GM12878 (cell line): ENCODE measurements around the gene AOPEP. TPM values are rescaled to one million over a fixed set of nuclear protein-coding genes. Genes with fewer than 3 reads are reported as not detected.

Experiments used
- ATAC-seq: fragments of 200-7000 bp; cut with Tn5 transposase; 3 replicates; pipeline ENCODE4 v1.9.1; 2020; ENCODE audit warnings: mild to moderate bottlenecking, moderate library complexity
- BruUV-seq: library from RNA; stranded (reverse); fragments of 400-500 nt; replicated peaks from 2 replicates; lab custom pipeline; 2021; lab: Mats Ljungman, UMichigan
- CTCF ChIA-PET: fragments of 300-600 bp; sonication (Branson Sonifier 250); formaldehyde crosslinking; extraction: SDS; loops from one replicate; lab custom pipeline; 2021; ENCODE audit warnings: inconsistent platforms; lab: Yijun Ruan, JAX
- POLR2A ChIA-PET: fragments of 350-600 bp; formaldehyde crosslinking; extraction: SDS; loops from one replicate; lab custom pipeline; 2021; ENCODE audit warnings: inconsistent platforms; lab: Charles Lee
- RAD21 ChIA-PET: fragments of 300-600 bp; sonication (Branson Sonifier 250); formaldehyde crosslinking; loops from one replicate; lab custom pipeline; 2023; ENCODE audit warnings: antibody characterized with exemption; ENCODE audit not compliant: unreplicated experiment; lab: Charles Lee
- SMC1A ChIA-PET: fragments of 300-600 bp; sonication (Branson Sonifier 250); formaldehyde crosslinking; loops from one replicate; lab custom pipeline; 2023; ENCODE audit not compliant: unreplicated experiment, uncharacterized antibody; lab: Charles Lee
- DNase-seq: peaks from one replicate; pipeline ENCODE4 v3.0.0-alpha.2; 2011; ENCODE audit warnings: low read depth, low spot score
- FAIRE-seq: peaks from 3 replicates; lab custom pipeline; 2011; peaks lifted over from hg19 to GRCh38; lab: Jason Lieb, UNC
- H2AFZ ChIP-seq: 2 replicates; pipeline ENCODE4 v1.6.0; 2011; ENCODE audit warnings: low read depth, low read length, control low read depth; ENCODE audit not compliant: control insufficient read depth
- H3K27ac ChIP-seq: 2 replicates; pipeline ENCODE4 v1.5.1; 2011; ENCODE audit warnings: control low read depth; ENCODE audit not compliant: control insufficient read depth, insufficient read depth
- H3K27me3 ChIP-seq, 2 experiments: replicated peaks in 1 of 2; 2 replicates each; pipeline versions ENCODE4 v1.6.0 to v1.6.1; 2011; ENCODE audit warnings: low read length in 1 of 2; ENCODE audit not compliant: control insufficient read depth in 2 of 2, insufficient read depth in 2 of 2
- H3K36me3 ChIP-seq, 2 experiments: 2 replicates each; pipeline ENCODE4 v1.5.1; 2011; ENCODE audit warnings: low read length in 1 of 2; ENCODE audit not compliant: control insufficient read depth in 2 of 2, insufficient read depth in 2 of 2
- H3K4me1 ChIP-seq: 2 replicates; pipeline ENCODE4 v1.6.1; 2011; ENCODE audit warnings: mild to moderate bottlenecking, low read length, moderate library complexity, mixed read lengths; ENCODE audit not compliant: control insufficient read depth, insufficient read depth
- H3K4me2 ChIP-seq: 2 replicates; pipeline ENCODE4 v1.6.0; 2011; ENCODE audit warnings: control low read depth; ENCODE audit not compliant: control insufficient read depth, insufficient read depth
- H3K4me3 ChIP-seq: fragments of 200-600 bp; sonication (generic); 2 replicates; pipeline ENCODE4 v1.5.1; 2016
- H3K79me2 ChIP-seq: 2 replicates; pipeline ENCODE4 v1.6.0; 2011; ENCODE audit warnings: low read length; ENCODE audit not compliant: control insufficient read depth, insufficient read depth
- H3K9ac ChIP-seq: 2 replicates; pipeline ENCODE4 v1.8.0; 2011; ENCODE audit warnings: low read length, control low read depth, mixed read lengths; ENCODE audit not compliant: control insufficient read depth, insufficient read depth
- H3K9me3 ChIP-seq: replicated peaks from 3 replicates; pipeline ENCODE4 v1.5.1; 2011; ENCODE audit warnings: mild to moderate bottlenecking, low read length; ENCODE audit not compliant: control insufficient read depth, insufficient read depth
- H4K20me1 ChIP-seq: 2 replicates; pipeline ENCODE4 v1.6.0; 2011; ENCODE audit not compliant: control insufficient read depth, insufficient read depth
- BACH1 ChIP-seq: fragments of 450-650 bp; IDR thresholded peaks from 2 replicates; pipeline ENCODE4 v1.6.1; 2017; ENCODE audit warnings: mild to moderate bottlenecking, borderline replicate concordance
- BMI1 ChIP-seq: fragments of 450-650 bp; IDR thresholded peaks from 2 replicates; pipeline ENCODE4 v1.6.1; 2016; ENCODE audit warnings: mild to moderate bottlenecking, moderate library complexity, borderline replicate concordance
- CBX3 ChIP-seq: fragments of 200-600 bp; sonication (generic); IDR thresholded peaks from 2 replicates; pipeline ENCODE4 v1.6.1; 2016; ENCODE audit warnings: low read depth, borderline replicate concordance
- JUND ChIP-seq: IDR thresholded peaks from 2 replicates; pipeline ENCODE4 v1.6.1; 2012; ENCODE audit warnings: low read depth, mild to moderate bottlenecking, low read length, improper control_type of control experiment, moderate library complexity
- POLR2AphosphoS2 ChIP-seq: IDR thresholded peaks from 2 replicates; pipeline ENCODE4 v1.6.1; 2011; ENCODE audit warnings: low read depth, mild to moderate bottlenecking, low read length, improper control_type of control experiment, moderate library complexity
- POU2F2 ChIP-seq: IDR thresholded peaks from 3 replicates; pipeline ENCODE4 v1.6.1; 2011; ENCODE audit warnings: low read depth, mild to moderate bottlenecking, low read length, borderline replicate concordance
- SMC3 ChIP-seq: IDR thresholded peaks from 2 replicates; pipeline ENCODE4 v1.6.1; 2011; ENCODE audit warnings: low read length, improper control_type of control experiment, borderline replicate concordance
- SREBF1 ChIP-seq: IDR thresholded peaks from 2 replicates; pipeline ENCODE4 v1.6.1; 2012; ENCODE audit warnings: mild to moderate bottlenecking, low read length
- TBL1XR1 ChIP-seq: IDR thresholded peaks from 2 replicates; pipeline ENCODE4 v1.6.1; 2012; ENCODE audit warnings: low read depth, low read length, improper control_type of control experiment
- ZBED1 ChIP-seq: IDR thresholded peaks from 2 replicates; pipeline ENCODE4 v1.6.1; 2016; ENCODE audit warnings: borderline replicate concordance
- ZSCAN29 ChIP-seq: fragments of 450-650 bp; IDR thresholded peaks from 2 replicates; pipeline ENCODE4 v1.6.1; 2017; ENCODE audit warnings: mild to moderate bottlenecking, moderate library complexity
- ZZZ3 ChIP-seq: IDR thresholded peaks from 2 replicates; pipeline ENCODE4 v1.6.1; 2011; ENCODE audit warnings: low read depth; ENCODE audit not compliant: control insufficient read depth, insufficient read length
- WGBS: methylation state at CpG from one replicate; pipeline ENCODE4 v1.1.6; 2016; ENCODE audit warnings: low lambda C conversion rate; ENCODE audit not compliant: insufficient replicate concordance, insufficient coverage; ENCODE audit errors: missing lambda C conversion rate; 5-methylcytosine and 5-hydroxymethylcytosine counted together
- in situ Hi-C: fragments of 300-500 bp; cut with MboI; formaldehyde crosslinking; loops from 9 replicates; pipeline ENCODE4 v1.14.3; 2018; ENCODE audit warnings: mixed read lengths
- intact Hi-C: fragments of 100-400 bp; cut with micrococcal nuclease; formaldehyde crosslinking; loops from one replicate; pipeline ENCODE4 v1.14.2; 2022; ENCODE audit not compliant: unreplicated experiment
- polyA plus RNA-seq, 11 experiments: library from polyadenylated mRNA; depleted of rRNA in 4 of 11; unstranded in 6 of 11; stranded (reverse) in 5 of 11; fragments of >200 nt; fragmentation: Nextera tagmentation in 4 of 11; fragmentation: Illumina TruSeq in 1 of 11; extraction: Ambion mirVana in 4 of 11; extraction: Trizol in 1 of 11; gene quantifications; 1 replicate in 1 of 11; 2 replicates in 10 of 11; pipeline versions ENCODE4 v1.2.1 to v1.2.3, GENCODE V29; 2011 to 2016; ENCODE audit warnings: inconsistent platforms in 2 of 11, missing spikeins in 2 of 11, low read depth in 1 of 11
- total RNA-seq, 4 experiments: library from RNA; depleted of rRNA in 3 of 4; stranded (reverse); fragments of >200 nt in 3 of 4; fragmentation: Illumina TruSeq in 1 of 4; extraction: Trizol in 1 of 4; gene quantifications; 2 replicates each; pipeline versions ENCODE4 v1.2.1 to v1.2.3, GENCODE V29; 2013 to 2021
- TF ChIP-seq, protein P1 (sequence below): fragments of 450-650 bp; conservative IDR thresholded peaks from 2 replicates; pipeline ENCODE4 v1.6.1; 2017; ENCODE audit warnings: mild to moderate bottlenecking, moderate library complexity
- TF ChIP-seq, protein P2 (sequence below): IDR thresholded peaks from 2 replicates; pipeline ENCODE4 v1.6.1; 2012; ENCODE audit warnings: low read depth, low read length, improper control_type of control experiment

The AOPEP gene
- total and polyA plus RNA-seq, 10 of the 15 experiments (the other 5 are each of a cell fraction or from before 2014, with no cell fraction given), result 2.3 to 16.9 (median 10.1) TPM

DNA sequence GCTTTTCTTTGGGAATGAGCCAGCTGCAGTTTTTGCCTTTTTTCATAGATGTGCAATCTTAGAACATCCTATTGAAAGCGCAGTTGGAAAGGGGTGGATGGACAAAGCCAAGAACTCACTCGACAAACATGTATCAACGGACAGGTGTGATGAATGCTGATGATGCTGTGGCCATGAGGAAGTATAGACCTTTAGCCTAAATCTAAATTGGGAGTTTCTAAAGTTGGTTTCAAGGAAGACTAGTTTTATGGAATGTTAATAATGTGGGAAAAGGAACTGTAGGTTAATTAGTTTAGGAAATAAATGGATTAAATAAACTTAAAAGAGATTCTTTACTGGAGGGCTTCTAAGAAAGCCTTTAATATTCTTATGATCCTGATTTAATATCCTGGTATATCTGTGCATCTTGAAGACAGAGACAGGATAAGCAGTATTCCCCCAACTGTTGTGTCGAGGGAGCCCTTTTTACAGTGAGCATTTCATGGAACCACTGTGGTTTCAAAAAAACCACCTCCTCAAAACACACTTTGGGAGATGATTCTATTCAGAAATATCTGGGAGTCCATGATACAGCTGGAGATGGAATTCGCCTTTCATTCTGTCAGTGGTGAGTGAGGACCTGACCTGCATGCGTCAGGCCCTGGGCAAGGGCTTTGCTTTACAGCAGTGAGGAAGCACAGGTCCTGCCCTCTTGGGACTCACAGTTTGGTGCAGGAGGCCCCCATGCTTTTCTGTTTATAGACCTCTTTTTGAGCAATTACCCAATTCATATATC is 82.6 kb downstream of the AOPEP start:
- CTCF ChIA-PET, result no interaction called here
- ATAC-seq (no peak), FAIRE-seq (no peak), DNase-seq (no peak)
- H3K36me3 ChIP-seq, result peaks cover 0 to 2% of the 10 kb centered on the region in 2 experiments; a peak in 1 of 4 replicates
- BruUV-seq, result no TSS peak
- no peak overlapping the region for H2AFZ ChIP-seq
- POLR2A ChIA-PET, result no interaction called here
- 100% methylated on average over 6 of the region's 6 CpGs for WGBS
- H3K9ac ChIP-seq, result no peak overlapping the region
- intact Hi-C loops, result no loop called here
- SMC1A ChIA-PET, result interaction anchor here (0.8 to 1.7 kb wide), 2 partner anchors 13 to 17 kb away, joined by 3 to 4 read pairs; no protein-coding TSS in a partner anchor
- H3K4me3 ChIP-seq, result no peak overlapping the region
- RAD21 ChIA-PET, result no interaction called here
- in situ Hi-C loops, result no loop called here
- no peaks in the 10 kb centered on the region for H3K9me3 ChIP-seq
- H3K79me2 ChIP-seq, result peaks cover 7% of the 10 kb centered on the region
- H3K4me1 ChIP-seq, result peaks cover 49% of the 10 kb centered on the region
- H3K4me2 ChIP-seq, result no peak overlapping the region
- H3K27ac ChIP-seq, result no peak overlapping the region
- no peaks in the 10 kb centered on the region for H3K27me3 ChIP-seq
- TF ChIP-seq POU2F2, result no peak
- no peak for TF ChIP-seq ZBED1
- TF ChIP-seq ZSCAN29, result no peak
- H4K20me1 ChIP-seq, result no peaks in the 10 kb centered on the region

DNA sequence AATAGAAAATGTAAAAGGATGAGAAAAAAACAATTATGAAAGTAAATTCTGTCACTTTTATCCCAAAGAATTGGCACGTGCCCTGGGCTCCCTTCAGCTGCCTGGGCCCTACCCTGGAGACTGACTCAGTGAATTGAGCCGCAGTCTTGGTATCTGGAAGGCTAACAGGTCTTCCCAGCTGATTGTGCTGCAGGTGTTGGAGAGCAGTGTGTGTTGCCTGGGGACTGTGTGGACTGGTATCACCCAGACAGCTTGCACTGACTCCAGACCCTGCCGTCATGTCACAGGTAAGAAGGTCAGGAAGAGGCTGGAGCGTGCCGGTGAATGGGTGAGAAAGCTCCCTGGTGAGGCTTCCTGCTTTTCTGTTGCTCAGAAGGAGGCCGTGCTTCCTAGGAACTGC is 83.3 kb downstream of the AOPEP start:
- no peak overlapping the region for H3K4me3 ChIP-seq
- H3K9me3 ChIP-seq, result no peaks in the 10 kb centered on the region
- no peak overlapping the region for H3K4me2 ChIP-seq
- no peaks in the 10 kb centered on the region for H4K20me1 ChIP-seq
- no peak overlapping the region for H2AFZ ChIP-seq
- ATAC-seq, result no peak
- peaks cover 0 to 2% of the 10 kb centered on the region in 2 experiments; a peak in 1 of 4 replicates for H3K36me3 ChIP-seq
- ChIA-PET RAD21 (no interaction called here), SMC1A (interaction anchor here (1.3 kb wide), 1 partner anchor 8 kb away, joined by 3 read pairs; no protein-coding TSS in a partner anchor), CTCF (no interaction called here), POLR2A (no interaction called here)
- no peak for DNase-seq
- H3K4me1 ChIP-seq, result peaks cover 42% of the 10 kb centered on the region
- peaks cover 4% of the 10 kb centered on the region for H3K79me2 ChIP-seq
- no peaks in the 10 kb centered on the region for H3K27me3 ChIP-seq
- 98% methylated on average over 6 of the region's 6 CpGs for WGBS
- FAIRE-seq, result no peak
- H3K9ac ChIP-seq, result no peak overlapping the region
- in situ Hi-C loops (no loop called here), intact Hi-C loops (no loop called here)
- no TSS peak for BruUV-seq
- H3K27ac ChIP-seq, result no peak overlapping the region
- TF ChIP-seq SMC3, result no peak
- TF ChIP-seq, protein P1, sequence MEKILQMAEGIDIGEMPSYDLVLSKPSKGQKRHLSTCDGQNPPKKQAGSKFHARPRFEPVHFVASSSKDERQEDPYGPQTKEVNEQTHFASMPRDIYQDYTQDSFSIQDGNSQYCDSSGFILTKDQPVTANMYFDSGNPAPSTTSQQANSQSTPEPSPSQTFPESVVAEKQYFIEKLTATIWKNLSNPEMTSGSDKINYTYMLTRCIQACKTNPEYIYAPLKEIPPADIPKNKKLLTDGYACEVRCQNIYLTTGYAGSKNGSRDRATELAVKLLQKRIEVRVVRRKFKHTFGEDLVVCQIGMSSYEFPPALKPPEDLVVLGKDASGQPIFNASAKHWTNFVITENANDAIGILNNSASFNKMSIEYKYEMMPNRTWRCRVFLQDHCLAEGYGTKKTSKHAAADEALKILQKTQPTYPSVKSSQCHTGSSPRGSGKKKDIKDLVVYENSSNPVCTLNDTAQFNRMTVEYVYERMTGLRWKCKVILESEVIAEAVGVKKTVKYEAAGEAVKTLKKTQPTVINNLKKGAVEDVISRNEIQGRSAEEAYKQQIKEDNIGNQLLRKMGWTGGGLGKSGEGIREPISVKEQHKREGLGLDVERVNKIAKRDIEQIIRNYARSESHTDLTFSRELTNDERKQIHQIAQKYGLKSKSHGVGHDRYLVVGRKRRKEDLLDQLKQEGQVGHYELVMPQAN, result no peak
- no peak for TF ChIP-seq SREBF1
- TF ChIP-seq, protein P2, sequence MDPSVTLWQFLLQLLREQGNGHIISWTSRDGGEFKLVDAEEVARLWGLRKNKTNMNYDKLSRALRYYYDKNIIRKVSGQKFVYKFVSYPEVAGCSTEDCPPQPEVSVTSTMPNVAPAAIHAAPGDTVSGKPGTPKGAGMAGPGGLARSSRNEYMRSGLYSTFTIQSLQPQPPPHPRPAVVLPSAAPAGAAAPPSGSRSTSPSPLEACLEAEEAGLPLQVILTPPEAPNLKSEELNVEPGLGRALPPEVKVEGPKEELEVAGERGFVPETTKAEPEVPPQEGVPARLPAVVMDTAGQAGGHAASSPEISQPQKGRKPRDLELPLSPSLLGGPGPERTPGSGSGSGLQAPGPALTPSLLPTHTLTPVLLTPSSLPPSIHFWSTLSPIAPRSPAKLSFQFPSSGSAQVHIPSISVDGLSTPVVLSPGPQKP, result no peak
- no peak for TF ChIP-seq ZZZ3
- no peak for TF ChIP-seq CBX3
- TF ChIP-seq TBL1XR1, result no peak
- no peak for TF ChIP-seq BMI1
- no peak for TF ChIP-seq JUND
- no peak for TF ChIP-seq BACH1
- no peak for TF ChIP-seq POLR2AphosphoS2
